Transverse colon (tissue), 4 donors: ENCODE data around the gene KIF26A. TPM values are rescaled to one million over a fixed set of nuclear protein-coding genes. Genes with fewer than 3 reads are reported as not detected.

Experiments used
- DNase-seq: peaks from one replicate; pipeline ENCODE4 v3.0.0-alpha.2; 2019
- H3K27ac ChIP-seq, 4 donors: fragments of 200-600 bp; sonication (generic); 2 replicates each; pipeline ENCODE4 v1.5.1; 2016 to 2018; ENCODE audit warnings: inconsistent platforms in 4 of 4
- H3K27me3 ChIP-seq: fragments of 200-600 bp; sonication (generic); 2 replicates; pipeline ENCODE4 v1.5.1; 2017; ENCODE audit warnings: inconsistent platforms
- H3K36me3 ChIP-seq, 4 donors: fragments of 200-600 bp; sonication (generic); 2 replicates each; pipeline ENCODE4 v1.5.1; 2017 to 2019; ENCODE audit warnings: inconsistent platforms in 4 of 4
- H3K4me1 ChIP-seq, 4 donors: fragments of 200-600 bp; sonication (generic); 2 replicates each; pipeline ENCODE4 v1.5.1; 2017 to 2020; ENCODE audit warnings: inconsistent platforms in 4 of 4
- H3K4me3 ChIP-seq, 4 donors: fragments of 200-600 bp; sonication (generic); 1 replicate in 1 of 4; 2 replicates in 3 of 4; pipeline versions ENCODE4 v1.5.1 to v1.6.1; 2017 to 2019; ENCODE audit warnings: inconsistent platforms in 4 of 4
- H3K9me3 ChIP-seq, 2 donors: fragments of 200-600 bp; sonication (generic); 2 replicates each; pipeline ENCODE4 v1.5.1; 2017 to 2019; ENCODE audit warnings: inconsistent platforms in 2 of 2
- EP300 ChIP-seq: sonication (generic); formaldehyde crosslinking; IDR thresholded peaks from one replicate; pipeline ENCODE4 v1.6.1; 2017; ENCODE audit warnings: antibody characterized with exemption, low read depth
- POLR2A ChIP-seq: fragments of 450-650 bp; IDR thresholded peaks from one replicate; pipeline ENCODE4 v1.6.1; 2016; ENCODE audit warnings: antibody characterized with exemption, mild to moderate bottlenecking, moderate library complexity
- POLR2AphosphoS5 ChIP-seq, 3 donors: sonication (generic); formaldehyde crosslinking; IDR thresholded peaks; one replicate each; pipeline ENCODE4 v1.6.1; 2016; ENCODE audit warnings: antibody characterized with exemption in 3 of 3
- WGBS, 2 donors: methylation state at CpG; one replicate each; pipeline ENCODE4 v1.1.5; 2018; ENCODE audit warnings: low coverage in 1 of 2; 5-methylcytosine and 5-hydroxymethylcytosine counted together
- in situ Hi-C, 4 donors: fragments of 200-750 bp; cut with MboI; loops; one replicate each; pipeline versions ENCODE4 v1.15.0 to v1.15.1; 2017; ENCODE audit warnings: low sequenced_read_pairs in 3 of 4, low pct_ligation_motif_present in 1 of 4, low pct_unique_long_range_greater_than_20kb in 1 of 4
- intact Hi-C: fragments of 100-400 bp; cut with DNase I; formaldehyde crosslinking; loops from one replicate; pipeline ENCODE4 v1.15.1; 2023; ENCODE audit warnings: low total_unique reads
- total RNA-seq, 4 donors: library from RNA; depleted of rRNA; stranded (reverse); fragments of >200 nt; gene quantifications; one replicate each; pipeline ENCODE4 v1.1.0, GENCODE V29; 2016
- TF ChIP-seq, protein P1 (sequence below), 5 experiments: fragments of 200-600 bp in 3 of 5; fragments of 450-650 bp in 2 of 5; sonication (generic) in 3 of 5; IDR thresholded peaks; 1 replicate in 2 of 5; 2 replicates in 3 of 5; pipeline ENCODE4 v1.5.1; 2016 to 2017; ENCODE audit warnings: antibody characterized with exemption in 5 of 5, inconsistent platforms in 3 of 5, mild to moderate bottlenecking in 2 of 5, moderate library complexity in 1 of 5

Gene KIF26A
- total RNA-seq, 4 donors from 2014 or later, result 2.2 to 7.8 (median 4.4) TPM

DNA sequence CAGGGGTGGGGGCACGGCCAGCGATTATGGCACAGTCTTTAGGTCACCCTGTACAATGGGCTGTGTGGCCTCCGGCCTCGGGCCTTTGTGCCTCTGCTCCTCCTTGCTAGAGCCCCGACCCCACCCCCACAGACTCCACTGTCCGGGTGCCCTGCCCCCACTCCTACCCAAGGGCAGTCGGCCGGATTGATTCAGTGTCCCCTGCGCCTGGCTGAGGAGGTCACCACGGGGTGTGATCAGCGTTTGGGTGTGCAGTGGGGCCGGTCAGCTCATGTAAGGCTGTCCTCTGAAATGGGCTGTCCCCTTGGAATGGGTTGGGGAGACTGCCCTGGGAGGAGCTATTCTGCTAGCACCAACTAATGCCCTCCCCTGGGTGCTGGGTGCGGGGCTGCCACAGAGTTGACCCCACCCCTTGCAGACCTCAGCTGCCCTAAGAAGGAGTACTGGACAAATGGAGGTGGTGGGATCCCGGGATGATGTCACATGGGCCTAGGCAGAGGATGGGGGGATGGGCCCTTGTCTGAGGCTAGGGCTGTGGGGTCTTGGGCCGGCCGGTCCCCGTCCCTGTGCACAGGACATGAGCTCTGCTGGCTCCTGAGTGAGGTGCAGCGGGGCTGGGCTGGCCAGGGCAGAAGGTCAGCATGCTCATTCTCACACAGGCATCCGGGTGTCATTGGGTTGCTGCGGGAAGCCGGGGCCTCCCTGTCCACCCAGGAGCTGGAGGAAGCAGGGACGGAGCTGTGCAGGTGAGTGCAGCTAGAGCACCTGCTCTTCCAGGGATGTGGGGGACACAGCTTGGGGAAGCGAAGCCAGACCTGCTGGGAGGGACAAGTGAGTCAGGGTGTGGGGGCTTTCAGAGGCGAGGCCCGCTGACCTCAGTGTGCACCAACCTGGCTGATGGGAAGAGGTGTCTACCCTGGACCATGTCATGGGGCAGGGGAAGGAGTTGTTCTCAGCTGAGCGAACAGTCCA, 29.5 kb upstream of the KIF26A start:
- in situ Hi-C loops, result no loop called here
- Histone ChIP-seq H3K4me1 (peaks cover 0 to 30% (median 20%) of the 10 kb centered on the region in 4 donors), H3K27me3 (no peaks in the 10 kb centered on the region), H3K9me3 (no peaks in the 10 kb centered on the region), H3K4me3 (no peak overlapping the region), H3K36me3 (no peaks in the 10 kb centered on the region), H3K27ac (no peak overlapping the region)
- peak; percentile 8 for DNase-seq
- WGBS, 2 donors, result 37 to 46% methylated on average over 6 to 26 of the region's 26 CpGs
- TF ChIP-seq, protein P1, sequence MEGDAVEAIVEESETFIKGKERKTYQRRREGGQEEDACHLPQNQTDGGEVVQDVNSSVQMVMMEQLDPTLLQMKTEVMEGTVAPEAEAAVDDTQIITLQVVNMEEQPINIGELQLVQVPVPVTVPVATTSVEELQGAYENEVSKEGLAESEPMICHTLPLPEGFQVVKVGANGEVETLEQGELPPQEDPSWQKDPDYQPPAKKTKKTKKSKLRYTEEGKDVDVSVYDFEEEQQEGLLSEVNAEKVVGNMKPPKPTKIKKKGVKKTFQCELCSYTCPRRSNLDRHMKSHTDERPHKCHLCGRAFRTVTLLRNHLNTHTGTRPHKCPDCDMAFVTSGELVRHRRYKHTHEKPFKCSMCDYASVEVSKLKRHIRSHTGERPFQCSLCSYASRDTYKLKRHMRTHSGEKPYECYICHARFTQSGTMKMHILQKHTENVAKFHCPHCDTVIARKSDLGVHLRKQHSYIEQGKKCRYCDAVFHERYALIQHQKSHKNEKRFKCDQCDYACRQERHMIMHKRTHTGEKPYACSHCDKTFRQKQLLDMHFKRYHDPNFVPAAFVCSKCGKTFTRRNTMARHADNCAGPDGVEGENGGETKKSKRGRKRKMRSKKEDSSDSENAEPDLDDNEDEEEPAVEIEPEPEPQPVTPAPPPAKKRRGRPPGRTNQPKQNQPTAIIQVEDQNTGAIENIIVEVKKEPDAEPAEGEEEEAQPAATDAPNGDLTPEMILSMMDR (IDR thresholded peaks at IDR 0.05), result no peak
- TF ChIP-seq EP300 (no peak), POLR2AphosphoS5 (IDR thresholded peaks at IDR 0.05) (no peak), POLR2A (no peak)
- intact Hi-C loops, result no loop called here

DNA sequence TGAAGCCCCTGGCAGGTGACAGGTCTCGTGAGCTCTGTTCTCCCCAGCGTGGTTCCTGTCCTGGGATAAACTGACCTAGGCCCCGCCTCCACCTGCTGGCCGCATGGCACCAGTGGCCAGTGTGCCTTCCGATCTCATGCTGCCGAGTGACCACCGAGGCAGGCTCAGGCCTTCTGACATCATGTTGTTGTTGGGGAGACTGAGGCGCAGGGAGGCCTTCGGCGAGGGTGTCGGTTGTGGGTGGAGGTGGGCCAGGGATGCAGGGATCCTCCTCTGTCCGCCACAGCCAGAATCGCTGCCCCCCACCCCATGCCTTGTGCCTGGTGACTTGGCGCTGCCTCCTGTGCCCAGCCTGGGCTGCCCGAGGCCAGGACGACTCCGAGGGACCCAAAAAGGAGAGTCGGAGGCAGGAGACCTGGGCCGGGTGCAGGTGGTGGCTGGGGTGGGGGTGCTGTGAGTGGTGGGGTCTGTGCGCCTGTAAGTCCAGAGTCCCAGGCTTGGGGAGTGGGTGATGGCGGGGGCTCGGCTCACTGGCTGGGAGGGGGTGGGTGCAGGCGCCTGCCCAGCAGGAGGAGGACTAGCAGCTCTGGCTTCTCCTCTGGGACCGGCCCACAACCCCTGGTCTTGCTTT, 28.5 kb upstream of the KIF26A start:
- H3K9me3 ChIP-seq, result no peaks in the 10 kb centered on the region
- no peak for DNase-seq
- WGBS, 2 donors, result 55% methylated on average over 11 of the region's 24 CpGs; no CpG with 5 or more reads in 1 of the 2 donors
- H3K27me3 ChIP-seq, result no peaks in the 10 kb centered on the region
- H3K4me1 ChIP-seq, result peaks cover 0 to 29% (median 20%) of the 10 kb centered on the region in 4 donors
- no peak overlapping the region for H3K27ac ChIP-seq
- TF ChIP-seq, protein P1 (IDR thresholded peaks at IDR 0.05), result no peak
- TF ChIP-seq POLR2A (no peak), EP300 (no peak), POLR2AphosphoS5 (IDR thresholded peaks at IDR 0.05) (no peak)
- intact Hi-C loops (no loop called here), in situ Hi-C loops (no loop called here)
- no peak overlapping the region for H3K4me3 ChIP-seq
- no peaks in the 10 kb centered on the region for H3K36me3 ChIP-seq

- H3K27me3 ChIP-seq, result no peaks in the 10 kb centered on the region
Observed at GRCh38 chr14:104110491-104111209, 27.7 kb upstream of the KIF26A start.

More at GRCh38 chr14:104110491-104111209, 27.7 kb upstream of the KIF26A start:
- Histone ChIP-seq H3K36me3 (no peaks in the 10 kb centered on the region), H3K4me1 (peaks cover 0 to 21% (median 18%) of the 10 kb centered on the region in 4 donors), H3K27ac (no peak overlapping the region), H3K4me3 (no peak overlapping the region), H3K9me3 (no peaks in the 10 kb centered on the region)
- in situ Hi-C loops, result no loop called here
- intact Hi-C loops, result no loop called here
- 55% methylated on average over 15 of the region's 18 CpGs; no CpG with 5 or more reads in 1 of the 2 donors for WGBS, 2 donors
- DNase-seq, result peak; percentile 9
- TF ChIP-seq, protein P1 (IDR thresholded peaks at IDR 0.05), result no peak
- no peak for TF ChIP-seq POLR2AphosphoS5 (IDR thresholded peaks at IDR 0.05)
- no peak for TF ChIP-seq POLR2A
- no peak for TF ChIP-seq EP300
